BJ (cell line): ENCODE results near the gene ELP5. TPM values are rescaled to one million over a fixed set of nuclear protein-coding genes. Genes with fewer than 3 reads are reported as not detected.

Experiments used
- CTCF ChIA-PET: fragments of 350-600 bp; formaldehyde crosslinking; extraction: SDS; loops from one replicate; lab custom pipeline; 2021; ENCODE audit warnings: antibody characterized with exemption, inconsistent platforms; lab: Yijun Ruan, JAX
- POLR2A ChIA-PET: fragments of 300-600 bp; sonication (Branson Sonifier 250); formaldehyde crosslinking; extraction: SDS; loops from one replicate; lab custom pipeline; 2021; ENCODE audit warnings: antibody characterized with exemption; lab: Charles Lee
- DNase-seq: peaks from one replicate; pipeline ENCODE4 v3.0.0-alpha.2; 2011; ENCODE audit warnings: low read depth
- H3K27me3 ChIP-seq: 2 replicates; pipeline ENCODE4 v1.6.0; 2011; ENCODE audit warnings: low read length; ENCODE audit not compliant: control insufficient read depth, insufficient read depth
- H3K36me3 ChIP-seq: 2 replicates; pipeline ENCODE4 v1.5.1; 2011; ENCODE audit warnings: low read length; ENCODE audit not compliant: control insufficient read depth, insufficient read depth
- H3K4me3 ChIP-seq: 2 replicates; pipeline ENCODE4 v1.5.1; 2011; ENCODE audit warnings: low read depth, mild to moderate bottlenecking, control low read depth, low read length
- CTCF ChIP-seq: IDR thresholded peaks from 2 replicates; pipeline ENCODE4 v1.5.1; 2011; ENCODE audit warnings: low read depth, mild to moderate bottlenecking, control low read depth, inconsistent platforms, low read length, moderate library complexity; ENCODE audit not compliant: insufficient read depth
- polyA plus RNA-seq: library from polyadenylated mRNA; depleted of rRNA; stranded (reverse); fragments of >200 nt; gene quantifications from 2 replicates; pipeline ENCODE4 v1.2.3, GENCODE V29; 2011

Gene ELP5
- polyA plus RNA-seq, 1 experiment = 35.6 TPM

- TF ChIP-seq CTCF = no peak
- POLR2A ChIA-PET = no interaction called here
- DNase-seq = no peak
- CTCF ChIA-PET = interaction anchor here (1.2 kb wide), 1 partner anchor 9 kb away, joined by 6 read pairs; no protein-coding TSS in a partner anchor
- peaks cover 33% of the 10 kb centered on the region for H3K36me3 ChIP-seq
- no peak overlapping the region for H3K4me3 ChIP-seq
- H3K27me3 ChIP-seq = no peaks in the 10 kb centered on the region
Observed at GRCh38 chr17:7229504-7229903, 22.5 kb upstream of the ELP5 start.

GRCh38 chr17:7232114-7232513 is 19.9 kb upstream of the ELP5 start:
- POLR2A ChIA-PET = interaction anchor here (0.6 kb wide), 1 partner anchor 10 kb away, joined by 4 read pairs; no protein-coding TSS in a partner anchor
- no peak for TF ChIP-seq CTCF
- no peak overlapping the region for H3K4me3 ChIP-seq

GRCh38 chr17:7233701-7234082 is 18.3 kb upstream of the ELP5 start:
- DNase-seq = no peak
- no peak for TF ChIP-seq CTCF
- H3K36me3 ChIP-seq = peaks cover 23% of the 10 kb centered on the region
- ChIA-PET POLR2A (no interaction called here), CTCF (interaction anchor here (1.4 kb wide), 1 partner anchor 19 kb away, joined by 3 read pairs; no protein-coding TSS in a partner anchor)
- H3K4me3 ChIP-seq = peak overlapping the region; percentile 80
- no peaks in the 10 kb centered on the region for H3K27me3 ChIP-seq

More at GRCh38 chr17:7232114-7232513, 19.9 kb upstream of the ELP5 start:
- CTCF ChIA-PET = interaction anchor here (0.7 kb wide), 1 partner anchor 10 kb away, joined by 3 read pairs; no protein-coding TSS in a partner anchor
- Histone ChIP-seq H3K27me3 (no peaks in the 10 kb centered on the region), H3K36me3 (peaks cover 29% of the 10 kb centered on the region)
- no peak for DNase-seq

DNA sequence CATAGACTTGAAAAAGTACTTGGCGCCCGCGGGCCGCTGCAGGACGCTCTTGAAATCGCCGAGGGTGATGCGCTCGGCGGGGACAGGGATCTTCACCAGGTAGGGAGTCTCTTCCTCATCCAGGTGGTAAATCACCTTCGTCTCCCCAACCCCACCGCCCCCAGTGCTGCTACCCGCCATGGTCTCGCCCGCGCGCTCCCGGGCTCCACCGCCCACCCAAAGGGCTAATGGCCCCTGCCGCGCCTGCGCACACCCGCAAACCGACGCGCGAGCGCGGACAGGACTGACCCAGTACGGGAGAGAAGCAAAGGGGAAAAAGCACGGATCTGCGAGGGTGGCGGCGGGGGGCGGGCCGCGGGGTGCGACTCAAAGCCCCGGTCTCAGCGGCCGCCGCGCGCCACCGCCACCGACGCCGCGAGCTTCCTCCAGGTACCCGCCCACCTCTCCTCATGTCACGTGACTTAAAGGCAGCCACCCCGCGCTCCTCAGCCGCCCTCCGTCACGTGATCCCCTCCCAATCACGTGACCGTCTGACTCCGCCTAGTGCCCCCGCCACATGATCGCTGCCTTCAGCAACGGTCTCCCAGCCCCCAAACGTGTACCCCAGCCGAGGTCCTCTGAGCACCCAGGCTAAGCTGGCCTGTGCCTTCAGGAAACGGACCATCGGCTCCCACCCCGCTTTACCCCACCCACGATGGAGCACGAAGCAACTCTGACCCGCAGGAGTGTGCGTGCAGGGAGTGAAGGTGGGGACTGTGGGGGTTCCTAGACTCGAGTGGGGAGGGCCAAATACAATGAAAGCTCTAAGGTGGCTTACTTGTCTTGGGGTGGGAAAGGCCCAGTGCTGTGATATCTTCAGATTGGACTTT is 17.7 kb upstream of the ELP5 start, which contains the start of gene DVL2:
DVL2 (minus strand) TSS at position 435 of the 869 bp plus-strand sequence; CDS start at position 180, 255 bp downstream.
- ChIA-PET POLR2A (interaction anchor here (0.6 kb wide), 1 partner anchor 361 kb away, joined by 3 read pairs; no protein-coding TSS in a partner anchor), CTCF (interaction anchor here (0.6 to 2.1 kb wide), 3 partner anchors 13 to 20 kb away, joined by 3 to 6 read pairs (median 3); partner anchors contain the start of gene CTDNEP1)
- Histone ChIP-seq H3K4me3 (peak within 1 kb of the TSS; percentile 80), H3K36me3 (peaks cover 18% of the 10 kb centered on the region), H3K27me3 (no peaks in the 10 kb centered on the region)
- DNase-seq = peak; percentile 59
- no peak for TF ChIP-seq CTCF
